ENCODE results near the gene CCDC47.

DNA sequence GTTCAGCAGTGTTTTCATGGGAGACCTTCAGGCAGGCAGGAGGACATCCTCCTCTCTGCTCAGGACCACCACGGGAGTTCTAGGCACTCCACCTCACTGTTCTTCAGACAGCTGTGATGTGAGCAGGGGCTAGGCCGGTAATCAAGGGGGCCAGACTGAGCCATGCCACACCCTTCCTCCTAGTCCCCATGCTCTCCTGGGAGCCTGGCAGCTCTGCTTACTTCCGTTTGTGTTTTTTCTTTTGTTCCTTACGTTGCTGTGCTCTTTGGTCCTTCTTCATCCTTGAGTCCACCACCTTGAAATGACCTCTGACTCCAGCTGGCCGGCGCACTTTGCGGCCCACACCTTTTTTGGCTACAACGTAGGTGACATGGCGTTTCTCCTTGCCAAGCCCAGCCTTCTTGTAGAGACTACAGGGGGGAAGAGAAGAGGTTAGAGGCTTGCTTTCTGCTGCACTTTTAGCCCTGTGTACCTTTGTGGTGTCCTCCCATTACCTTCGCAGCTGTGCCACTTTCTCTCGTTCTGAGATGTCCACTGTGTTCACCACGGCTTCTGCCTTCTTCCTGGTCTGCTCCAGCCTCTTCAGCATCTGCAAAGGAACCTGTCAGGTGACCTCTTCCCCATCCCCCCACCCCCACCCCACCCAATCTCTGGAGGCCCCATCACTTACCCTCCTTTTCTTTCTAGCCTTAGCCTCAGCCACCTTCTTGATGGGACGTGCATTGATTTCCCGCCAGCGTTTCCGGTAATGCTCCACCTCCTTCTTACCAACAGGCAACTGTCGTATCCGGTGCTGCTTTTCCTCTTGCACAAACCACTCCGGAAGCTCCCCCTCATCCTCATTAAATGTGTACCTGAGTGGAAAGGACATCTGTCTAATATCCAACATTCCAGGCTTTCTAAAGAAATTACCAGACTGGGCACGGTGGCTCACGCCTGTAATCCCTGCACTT lies 46.5 kb upstream of the CCDC47 start:
- TF ChIP-seq, protein P1, sequence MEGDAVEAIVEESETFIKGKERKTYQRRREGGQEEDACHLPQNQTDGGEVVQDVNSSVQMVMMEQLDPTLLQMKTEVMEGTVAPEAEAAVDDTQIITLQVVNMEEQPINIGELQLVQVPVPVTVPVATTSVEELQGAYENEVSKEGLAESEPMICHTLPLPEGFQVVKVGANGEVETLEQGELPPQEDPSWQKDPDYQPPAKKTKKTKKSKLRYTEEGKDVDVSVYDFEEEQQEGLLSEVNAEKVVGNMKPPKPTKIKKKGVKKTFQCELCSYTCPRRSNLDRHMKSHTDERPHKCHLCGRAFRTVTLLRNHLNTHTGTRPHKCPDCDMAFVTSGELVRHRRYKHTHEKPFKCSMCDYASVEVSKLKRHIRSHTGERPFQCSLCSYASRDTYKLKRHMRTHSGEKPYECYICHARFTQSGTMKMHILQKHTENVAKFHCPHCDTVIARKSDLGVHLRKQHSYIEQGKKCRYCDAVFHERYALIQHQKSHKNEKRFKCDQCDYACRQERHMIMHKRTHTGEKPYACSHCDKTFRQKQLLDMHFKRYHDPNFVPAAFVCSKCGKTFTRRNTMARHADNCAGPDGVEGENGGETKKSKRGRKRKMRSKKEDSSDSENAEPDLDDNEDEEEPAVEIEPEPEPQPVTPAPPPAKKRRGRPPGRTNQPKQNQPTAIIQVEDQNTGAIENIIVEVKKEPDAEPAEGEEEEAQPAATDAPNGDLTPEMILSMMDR (conservative IDR thresholded peaks at IDR 0.05; ENCODE audit: low read depth in 2 of 2): no peak
- TF ChIP-seq, protein P2, sequence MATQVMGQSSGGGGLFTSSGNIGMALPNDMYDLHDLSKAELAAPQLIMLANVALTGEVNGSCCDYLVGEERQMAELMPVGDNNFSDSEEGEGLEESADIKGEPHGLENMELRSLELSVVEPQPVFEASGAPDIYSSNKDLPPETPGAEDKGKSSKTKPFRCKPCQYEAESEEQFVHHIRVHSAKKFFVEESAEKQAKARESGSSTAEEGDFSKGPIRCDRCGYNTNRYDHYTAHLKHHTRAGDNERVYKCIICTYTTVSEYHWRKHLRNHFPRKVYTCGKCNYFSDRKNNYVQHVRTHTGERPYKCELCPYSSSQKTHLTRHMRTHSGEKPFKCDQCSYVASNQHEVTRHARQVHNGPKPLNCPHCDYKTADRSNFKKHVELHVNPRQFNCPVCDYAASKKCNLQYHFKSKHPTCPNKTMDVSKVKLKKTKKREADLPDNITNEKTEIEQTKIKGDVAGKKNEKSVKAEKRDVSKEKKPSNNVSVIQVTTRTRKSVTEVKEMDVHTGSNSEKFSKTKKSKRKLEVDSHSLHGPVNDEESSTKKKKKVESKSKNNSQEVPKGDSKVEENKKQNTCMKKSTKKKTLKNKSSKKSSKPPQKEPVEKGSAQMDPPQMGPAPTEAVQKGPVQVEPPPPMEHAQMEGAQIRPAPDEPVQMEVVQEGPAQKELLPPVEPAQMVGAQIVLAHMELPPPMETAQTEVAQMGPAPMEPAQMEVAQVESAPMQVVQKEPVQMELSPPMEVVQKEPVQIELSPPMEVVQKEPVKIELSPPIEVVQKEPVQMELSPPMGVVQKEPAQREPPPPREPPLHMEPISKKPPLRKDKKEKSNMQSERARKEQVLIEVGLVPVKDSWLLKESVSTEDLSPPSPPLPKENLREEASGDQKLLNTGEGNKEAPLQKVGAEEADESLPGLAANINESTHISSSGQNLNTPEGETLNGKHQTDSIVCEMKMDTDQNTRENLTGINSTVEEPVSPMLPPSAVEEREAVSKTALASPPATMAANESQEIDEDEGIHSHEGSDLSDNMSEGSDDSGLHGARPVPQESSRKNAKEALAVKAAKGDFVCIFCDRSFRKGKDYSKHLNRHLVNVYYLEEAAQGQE (IDR thresholded peaks at IDR 0.05; ENCODE audit: unreplicated experiment): no peak
- no peak for TF ChIP-seq EZH2 (IDR thresholded peaks at IDR 0.05; ENCODE audit: low read depth, unreplicated experiment)

All from GM23338 (cell line).